ENCODE results near the gene OR1M1. TPM values are rescaled to one million over a fixed set of nuclear protein-coding genes. Genes with fewer than 3 reads are reported as not detected.
"Not testable (repeated sequence)": the region's sequence is repeated elsewhere in the genome, so short reads cannot be mapped to it uniquely, and the experiment has no call there.

OR1M1 gene
- not detected for total RNA-seq

- no peak for DNase-seq (ENCODE audit: low spot score in 2 of 2)
- no peak for FAIRE-seq
Observed at GRCh38 chr19:9086761-9087160, at the start of gene OR1M1. TSS of gene OR1M1 (plus strand) at chr19:9087061. CDS start at chr19:9093245, 6,184 bp downstream.

- DNase-seq (ENCODE audit: low spot score in 2 of 2) = no peak
- no peak for FAIRE-seq
Observed at GRCh38 chr19:9037400-9038062, 49.3 kb upstream of the OR1M1 start.

GRCh38 chr19:9039728-9040127, 47.1 kb upstream of the OR1M1 start:
- FAIRE-seq = no peak

GRCh38 chr19:9040131-9040530, 46.7 kb upstream of the OR1M1 start:
- no peak for DNase-seq (ENCODE audit: low spot score in 2 of 2)
- no peak for FAIRE-seq

More at GRCh38 chr19:9039728-9040127, 47.1 kb upstream of the OR1M1 start:
- DNase-seq (ENCODE audit: low spot score in 2 of 2) = no peak

GRCh38 chr19:9041023-9041422, 45.8 kb upstream of the OR1M1 start:
- no peak for DNase-seq (ENCODE audit: low spot score in 2 of 2)
- no peak for FAIRE-seq

GRCh38 chr19:9043524-9043923, 43.3 kb upstream of the OR1M1 start:
- DNase-seq (ENCODE audit: low spot score in 2 of 2) (no peak), FAIRE-seq (no peak)

GRCh38 chr19:9044449-9044848, 42.4 kb upstream of the OR1M1 start:
- FAIRE-seq (no peak), DNase-seq (ENCODE audit: low spot score in 2 of 2) (no peak)

- DNase-seq (ENCODE audit: low spot score in 2 of 2) (no peak), FAIRE-seq (no peak)
Observed at GRCh38 chr19:9046694-9047093, 40.2 kb upstream of the OR1M1 start.

- FAIRE-seq (no peak), DNase-seq (ENCODE audit: low spot score in 2 of 2) (no peak)
Observed at GRCh38 chr19:9052894-9053293, 34.0 kb upstream of the OR1M1 start.

- not testable (repeated sequence) for FAIRE-seq; DNase-seq (ENCODE audit: low spot score in 2 of 2)
Observed at GRCh38 chr19:9053674-9054073, 33.2 kb upstream of the OR1M1 start.

- FAIRE-seq (no peak), DNase-seq (ENCODE audit: low spot score in 2 of 2) (no peak)
Observed at GRCh38 chr19:9054207-9054606, 32.7 kb upstream of the OR1M1 start.

GRCh38 chr19:9054765-9055164, 32.1 kb upstream of the OR1M1 start:
- DNase-seq (ENCODE audit: low spot score in 2 of 2) (no peak), FAIRE-seq (no peak)

- not testable (repeated sequence) for FAIRE-seq; DNase-seq (ENCODE audit: low spot score in 2 of 2)
Observed at GRCh38 chr19:9056131-9056530, 30.7 kb upstream of the OR1M1 start.

- FAIRE-seq = no peak
- DNase-seq (ENCODE audit: low spot score in 2 of 2) = no peak
Observed at GRCh38 chr19:9057505-9058258, 29.2 kb upstream of the OR1M1 start.

- DNase-seq (ENCODE audit: low spot score in 2 of 2) = no peak
- no peak for FAIRE-seq
Observed at GRCh38 chr19:9058905-9059667, 27.8 kb upstream of the OR1M1 start.

GRCh38 chr19:9060564-9061340, 26.1 kb upstream of the OR1M1 start:
- no peak for FAIRE-seq
- no peak for DNase-seq (ENCODE audit: low spot score in 2 of 2)

- DNase-seq (ENCODE audit: low spot score in 2 of 2) = no peak
- FAIRE-seq = no peak
Observed at GRCh38 chr19:9061879-9062278, 25.0 kb upstream of the OR1M1 start.

GRCh38 chr19:9065457-9066014, 21.3 kb upstream of the OR1M1 start:
- DNase-seq (ENCODE audit: low spot score in 2 of 2) = no peak
- no peak for FAIRE-seq

- DNase-seq (ENCODE audit: low spot score in 2 of 2) = no peak
- no peak for FAIRE-seq
Observed at GRCh38 chr19:9070066-9070465, 16.8 kb upstream of the OR1M1 start.

GRCh38 chr19:9071720-9072119, 15.1 kb upstream of the OR1M1 start:
- FAIRE-seq = not testable (repeated sequence)

More at GRCh38 chr19:9071720-9072119, 15.1 kb upstream of the OR1M1 start:
- not testable (repeated sequence) for DNase-seq (ENCODE audit: low spot score in 2 of 2)

Data from frontal cortex (tissue), 4 donors.